ENCODE data around the gene GBA2. TPM values are rescaled to one million over a fixed set of nuclear protein-coding genes. Genes with fewer than 3 reads are reported as not detected.

GBA2 gene
- total and polyA plus RNA-seq, 2 experiments from 2014 or later, result 32.1 to 80.1 TPM

GRCh38 chr9:35732800-35733541, 16.1 kb downstream of the GBA2 start:
- peak overlapping the region; percentile 91 for H3K4me3 ChIP-seq
- no peaks in the 10 kb centered on the region for H3K27me3 ChIP-seq (ENCODE audit: insufficient read depth)
- H3K4me1 Mint-ChIP-seq, result peaks cover 13% of the 10 kb centered on the region
- TF ChIP-seq NANOG (IDR thresholded peaks at IDR 0.05; ENCODE audit: borderline replicate concordance) (no peak), EZH2phosphoT487 (IDR thresholded peaks at IDR 0.05; ENCODE audit: unreplicated experiment) (no peak), POLR2AphosphoS5 (IDR thresholded peaks at IDR 0.05; ENCODE audit: low read depth) (no peak), REST (IDR thresholded peaks at IDR 0.05; ENCODE audit: unreplicated experiment) (no peak), ZNF462 (CRISPR knock-in tag; IDR thresholded peaks at IDR 0.05) (no peak)
- TF ChIP-seq, protein P1, sequence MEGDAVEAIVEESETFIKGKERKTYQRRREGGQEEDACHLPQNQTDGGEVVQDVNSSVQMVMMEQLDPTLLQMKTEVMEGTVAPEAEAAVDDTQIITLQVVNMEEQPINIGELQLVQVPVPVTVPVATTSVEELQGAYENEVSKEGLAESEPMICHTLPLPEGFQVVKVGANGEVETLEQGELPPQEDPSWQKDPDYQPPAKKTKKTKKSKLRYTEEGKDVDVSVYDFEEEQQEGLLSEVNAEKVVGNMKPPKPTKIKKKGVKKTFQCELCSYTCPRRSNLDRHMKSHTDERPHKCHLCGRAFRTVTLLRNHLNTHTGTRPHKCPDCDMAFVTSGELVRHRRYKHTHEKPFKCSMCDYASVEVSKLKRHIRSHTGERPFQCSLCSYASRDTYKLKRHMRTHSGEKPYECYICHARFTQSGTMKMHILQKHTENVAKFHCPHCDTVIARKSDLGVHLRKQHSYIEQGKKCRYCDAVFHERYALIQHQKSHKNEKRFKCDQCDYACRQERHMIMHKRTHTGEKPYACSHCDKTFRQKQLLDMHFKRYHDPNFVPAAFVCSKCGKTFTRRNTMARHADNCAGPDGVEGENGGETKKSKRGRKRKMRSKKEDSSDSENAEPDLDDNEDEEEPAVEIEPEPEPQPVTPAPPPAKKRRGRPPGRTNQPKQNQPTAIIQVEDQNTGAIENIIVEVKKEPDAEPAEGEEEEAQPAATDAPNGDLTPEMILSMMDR (conservative IDR thresholded peaks at IDR 0.05; ENCODE audit: low read depth in 2 of 2), result peak in 1 of 2 experiments; percentile 41; a peak in 3 of 4 replicates
- TF ChIP-seq, protein P2, sequence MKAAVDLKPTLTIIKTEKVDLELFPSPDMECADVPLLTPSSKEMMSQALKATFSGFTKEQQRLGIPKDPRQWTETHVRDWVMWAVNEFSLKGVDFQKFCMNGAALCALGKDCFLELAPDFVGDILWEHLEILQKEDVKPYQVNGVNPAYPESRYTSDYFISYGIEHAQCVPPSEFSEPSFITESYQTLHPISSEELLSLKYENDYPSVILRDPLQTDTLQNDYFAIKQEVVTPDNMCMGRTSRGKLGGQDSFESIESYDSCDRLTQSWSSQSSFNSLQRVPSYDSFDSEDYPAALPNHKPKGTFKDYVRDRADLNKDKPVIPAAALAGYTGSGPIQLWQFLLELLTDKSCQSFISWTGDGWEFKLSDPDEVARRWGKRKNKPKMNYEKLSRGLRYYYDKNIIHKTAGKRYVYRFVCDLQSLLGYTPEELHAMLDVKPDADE (IDR thresholded peaks at IDR 0.05), result no peak
- ATAC-seq (peak; percentile 16), DNase-seq (ENCODE audit: low spot score) (peak; percentile 90)
- peaks cover 8% of the 10 kb centered on the region for H3K27me3 Mint-ChIP-seq (ENCODE audit: insufficient read depth, low read depth, poor library complexity)
- peaks cover 11% of the 10 kb centered on the region for H3F3A ChIP-seq (replicated peaks; ENCODE audit: low read depth)
- H3K27ac ChIP-seq (ENCODE audit: low read depth), result peak overlapping the region; percentile 95
- peaks cover 33% of the 10 kb centered on the region for H3K79me2 ChIP-seq (replicated peaks; ENCODE audit: insufficient read depth)
- peaks cover 25% of the 10 kb centered on the region for H3K36me3 ChIP-seq (ENCODE audit: insufficient read depth)
- H3K9me2 ChIP-seq (ENCODE audit: insufficient read depth), result no peaks in the 10 kb centered on the region
- peak overlapping the region; percentile 90 for H3K4me2 ChIP-seq
- 0 out of 2 replicates have a peak overlapping the region, but pooled peaks have one; percentile 63 for H2AFZ ChIP-seq
- H3K9me3 Mint-ChIP-seq, result no peaks in the 10 kb centered on the region; the same call in 2 of the 3 replicates
- peaks cover 17% of the 10 kb centered on the region for H4K20me1 ChIP-seq (replicated peaks; ENCODE audit: insufficient read depth)
- no peak overlapping the region; the same call in none of the 3 replicates for H3K4me3 Mint-ChIP-seq
- peak overlapping the region; percentile 89 for H3K27ac Mint-ChIP-seq
- H3K36me3 Mint-ChIP-seq (ENCODE audit: low read depth), result peaks cover 35% of the 10 kb centered on the region
- H3K4me1 ChIP-seq (ENCODE audit: insufficient read depth), result peaks cover 26% of the 10 kb centered on the region

All from GM23338 (cell line).